GM18508 (cell line): ENCODE results near the gene BLVRA.

Experiments
- ATAC-seq: cut with Tn5 transposase; IDR thresholded peaks from one replicate; pipeline ENCODE4 v1.9.1; 2021; ENCODE audit warnings: moderate number of reproducible peaks; ENCODE audit not compliant: insufficient read depth, unreplicated experiment

The BLVRA gene

GRCh38 chr7:43847496-43847895 lies 89.0 kb downstream of the BLVRA start:
- no peak for ATAC-seq

GRCh38 chr7:43849047-43849446 lies 90.6 kb downstream of the BLVRA start:
- ATAC-seq, result no peak

GRCh38 chr7:43850348-43851116 lies 92.1 kb downstream of the BLVRA start:
- peak; percentile 74 for ATAC-seq

GRCh38 chr7:43851805-43852204 lies 93.3 kb downstream of the BLVRA start:
- ATAC-seq, result no peak

- ATAC-seq, result no peak
These were observed 96.7 kb downstream of the BLVRA start for GRCh38 chr7:43855176-43855575.

- ATAC-seq, result no peak
These were observed 97.8 kb downstream of the BLVRA start for GRCh38 chr7:43856316-43856715.
